GM10266 (cell line): ENCODE data around the gene PCMTD2.

Source experiments
- DNase-seq: peaks from one replicate; pipeline ENCODE4 v3.0.0; 2012; ENCODE audit errors: extremely low spot score
- TF ChIP-seq, protein P1 (sequence below): IDR thresholded peaks from 2 replicates; pipeline ENCODE4 v1.5.1; 2012; ENCODE audit warnings: mild to moderate bottlenecking, low read depth; ENCODE audit not compliant: control insufficient read depth, insufficient read depth; ENCODE audit errors: missing control alignments

PCMTD2 gene

DNA sequence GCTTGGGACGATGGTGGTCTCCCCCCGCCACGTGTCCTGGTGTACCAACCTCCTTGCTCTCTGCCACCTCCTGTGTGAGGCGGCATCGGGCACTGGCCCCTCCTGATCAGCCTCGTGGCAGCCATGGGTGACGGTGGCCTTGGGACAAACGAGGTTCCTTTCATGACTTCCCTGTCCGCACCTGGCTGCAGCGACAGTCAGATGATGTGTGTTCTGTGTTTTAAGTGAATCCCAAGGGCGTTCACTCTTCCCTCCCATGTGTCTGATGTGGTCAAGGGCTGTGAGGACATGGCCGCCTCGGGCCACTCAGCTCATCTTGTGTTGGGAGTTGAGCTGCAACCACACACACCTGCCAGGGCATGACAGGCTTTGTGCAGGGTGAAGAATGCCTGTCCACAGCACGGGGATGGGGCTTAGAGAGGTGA is 30.4 kb upstream of the PCMTD2 start:
- DNase-seq: no peak
- TF ChIP-seq, protein P1, sequence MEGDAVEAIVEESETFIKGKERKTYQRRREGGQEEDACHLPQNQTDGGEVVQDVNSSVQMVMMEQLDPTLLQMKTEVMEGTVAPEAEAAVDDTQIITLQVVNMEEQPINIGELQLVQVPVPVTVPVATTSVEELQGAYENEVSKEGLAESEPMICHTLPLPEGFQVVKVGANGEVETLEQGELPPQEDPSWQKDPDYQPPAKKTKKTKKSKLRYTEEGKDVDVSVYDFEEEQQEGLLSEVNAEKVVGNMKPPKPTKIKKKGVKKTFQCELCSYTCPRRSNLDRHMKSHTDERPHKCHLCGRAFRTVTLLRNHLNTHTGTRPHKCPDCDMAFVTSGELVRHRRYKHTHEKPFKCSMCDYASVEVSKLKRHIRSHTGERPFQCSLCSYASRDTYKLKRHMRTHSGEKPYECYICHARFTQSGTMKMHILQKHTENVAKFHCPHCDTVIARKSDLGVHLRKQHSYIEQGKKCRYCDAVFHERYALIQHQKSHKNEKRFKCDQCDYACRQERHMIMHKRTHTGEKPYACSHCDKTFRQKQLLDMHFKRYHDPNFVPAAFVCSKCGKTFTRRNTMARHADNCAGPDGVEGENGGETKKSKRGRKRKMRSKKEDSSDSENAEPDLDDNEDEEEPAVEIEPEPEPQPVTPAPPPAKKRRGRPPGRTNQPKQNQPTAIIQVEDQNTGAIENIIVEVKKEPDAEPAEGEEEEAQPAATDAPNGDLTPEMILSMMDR: no peak

DNA sequence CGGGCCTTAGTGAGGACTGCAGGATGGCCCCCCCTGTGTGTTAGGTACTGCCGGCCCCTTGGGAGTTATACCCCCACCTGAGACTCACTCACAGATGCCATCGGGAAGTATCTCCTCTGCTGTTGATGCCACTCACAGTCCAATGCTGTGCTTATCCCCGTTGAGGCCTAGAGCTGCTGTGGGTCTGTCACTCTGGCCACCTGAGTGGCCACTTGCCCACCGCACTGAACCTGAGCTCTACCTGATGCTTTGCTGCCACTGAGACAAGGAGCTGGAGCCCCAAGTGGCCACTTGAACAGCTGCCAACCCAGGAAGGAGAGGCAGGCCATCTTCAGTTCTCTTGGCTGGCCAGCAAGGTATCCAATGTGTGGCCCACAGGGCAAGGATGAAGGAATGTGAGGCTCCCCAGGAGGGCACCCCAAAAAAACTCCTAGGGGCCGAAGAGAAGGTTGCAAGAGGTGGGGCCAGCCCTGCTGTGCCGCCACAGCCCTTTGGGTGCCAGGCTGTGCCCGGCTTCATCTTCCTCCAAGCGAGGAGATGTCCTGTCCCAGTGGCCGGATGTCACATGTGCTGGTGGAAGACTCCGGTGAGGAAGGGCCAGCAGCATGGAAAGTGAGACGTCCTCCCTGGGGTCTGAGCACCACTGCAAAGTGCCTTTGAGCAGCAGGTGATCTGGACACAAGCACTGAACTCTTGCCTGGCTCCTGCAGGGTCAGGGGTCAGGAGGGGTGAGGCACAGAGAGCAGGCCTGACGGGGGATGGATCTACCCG is 29.5 kb upstream of the PCMTD2 start:
- TF ChIP-seq, protein P1: no peak
- no peak for DNase-seq

DNA sequence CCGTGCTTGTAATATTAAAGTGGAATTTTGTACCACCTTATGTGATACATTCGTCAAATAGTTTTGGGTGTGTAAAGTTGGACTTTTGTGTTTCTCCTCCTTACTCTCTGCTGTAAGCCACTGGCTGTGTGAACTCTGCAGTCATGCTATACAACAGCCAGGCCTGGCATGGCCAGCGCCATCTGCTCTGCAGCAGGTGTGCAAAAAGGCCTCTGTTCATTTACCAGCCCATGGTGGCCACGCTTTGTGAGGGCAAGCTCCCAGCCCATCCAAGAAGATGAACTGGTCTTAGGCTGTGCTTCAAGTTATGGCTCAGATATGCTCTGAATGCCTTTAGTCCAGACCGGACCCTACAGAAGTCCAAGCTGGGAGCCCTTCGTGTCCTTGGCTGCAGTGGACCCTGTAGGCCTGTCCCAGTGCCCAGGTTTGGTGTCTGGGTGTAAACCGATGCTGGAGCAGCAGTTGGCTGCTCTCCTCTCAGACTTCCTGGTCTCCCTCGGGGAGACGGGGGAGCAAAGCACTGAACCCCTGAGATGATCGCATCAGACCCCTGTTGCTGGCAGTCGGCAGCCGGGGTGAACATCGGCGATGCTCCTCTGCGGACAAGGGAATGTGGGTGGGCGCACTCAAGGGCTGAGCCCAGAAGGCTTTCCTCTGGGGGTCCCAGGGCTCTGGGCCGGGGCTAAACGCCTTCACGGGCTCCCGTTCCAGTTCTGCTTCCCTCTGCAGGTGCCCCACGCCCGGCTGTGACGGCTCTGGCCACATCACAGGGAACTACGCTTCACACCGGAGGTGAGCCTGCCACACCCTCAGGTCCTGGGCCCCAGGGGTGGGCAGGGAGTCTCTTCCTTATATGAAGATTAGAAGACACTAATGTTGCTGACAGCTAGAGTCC is 28.6 kb upstream of the PCMTD2 start:
- TF ChIP-seq, protein P1: no peak

DNA sequence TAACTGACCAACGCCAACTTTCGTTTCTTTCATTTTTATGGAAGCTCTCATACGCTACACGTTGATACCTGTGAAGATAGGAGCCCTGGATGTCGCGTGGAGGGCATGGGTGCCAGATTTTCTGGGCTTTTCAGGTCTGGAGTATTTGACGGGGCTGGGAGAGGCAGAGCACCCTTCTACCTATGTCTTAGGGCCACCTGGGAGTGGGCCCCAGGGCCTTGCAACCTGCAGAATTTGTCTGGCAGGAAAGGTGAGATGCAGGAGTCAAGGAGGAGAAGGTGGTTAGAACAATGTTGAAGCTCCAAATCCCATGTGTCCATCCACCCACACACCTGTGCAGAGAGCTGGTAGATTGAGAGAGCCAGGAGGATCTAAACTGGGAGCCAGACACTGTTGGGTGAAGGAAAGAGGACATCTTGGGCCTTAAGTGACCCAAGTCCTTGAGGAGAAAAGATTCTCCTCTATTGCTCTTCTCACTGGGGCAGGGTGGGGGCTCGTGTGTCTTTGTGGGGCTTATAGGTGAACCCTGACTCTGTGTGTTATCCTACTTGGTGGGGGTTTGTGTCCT is 27.4 kb upstream of the PCMTD2 start:
- TF ChIP-seq, protein P1: no peak
- DNase-seq: no peak

More for the DNA sequence above, 28.6 kb upstream of the PCMTD2 start:
- DNase-seq: no peak

DNA sequence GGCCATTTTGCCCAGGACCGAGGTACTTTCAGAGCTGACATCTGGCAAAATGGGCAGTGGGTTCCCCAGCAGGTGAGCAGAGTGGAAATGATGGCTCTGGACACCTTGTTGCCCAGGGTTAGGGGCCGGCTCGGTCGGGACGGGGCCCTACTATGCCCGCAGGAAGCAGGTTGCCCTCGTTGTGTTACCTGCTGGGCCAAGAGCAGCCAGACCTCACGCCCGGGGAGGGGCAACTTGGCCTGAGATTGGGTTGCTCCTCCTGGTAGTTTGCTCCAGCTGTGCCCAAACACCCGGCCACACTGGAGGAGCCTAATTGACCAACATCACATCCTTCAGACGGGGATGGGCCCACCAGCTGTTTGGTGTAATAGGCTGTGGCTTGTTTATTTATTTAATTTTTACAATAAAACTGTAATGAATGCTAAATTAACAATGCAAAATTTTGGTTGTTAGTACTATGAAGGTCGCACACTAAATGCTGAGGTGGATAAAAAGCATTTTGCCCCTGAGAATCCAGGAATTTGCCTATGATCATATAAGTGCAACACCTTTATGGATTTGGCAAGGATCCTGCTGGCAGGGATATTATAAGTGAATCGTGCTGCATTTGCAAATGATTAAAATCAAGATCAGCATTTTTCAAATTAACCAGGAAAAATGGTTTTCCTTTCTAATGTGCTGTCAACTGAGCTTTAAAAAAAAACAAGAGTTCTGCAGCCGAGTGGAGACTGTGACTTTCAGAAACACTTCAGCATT is 26.6 kb upstream of the PCMTD2 start:
- TF ChIP-seq, protein P1: no peak
- no peak for DNase-seq

DNA sequence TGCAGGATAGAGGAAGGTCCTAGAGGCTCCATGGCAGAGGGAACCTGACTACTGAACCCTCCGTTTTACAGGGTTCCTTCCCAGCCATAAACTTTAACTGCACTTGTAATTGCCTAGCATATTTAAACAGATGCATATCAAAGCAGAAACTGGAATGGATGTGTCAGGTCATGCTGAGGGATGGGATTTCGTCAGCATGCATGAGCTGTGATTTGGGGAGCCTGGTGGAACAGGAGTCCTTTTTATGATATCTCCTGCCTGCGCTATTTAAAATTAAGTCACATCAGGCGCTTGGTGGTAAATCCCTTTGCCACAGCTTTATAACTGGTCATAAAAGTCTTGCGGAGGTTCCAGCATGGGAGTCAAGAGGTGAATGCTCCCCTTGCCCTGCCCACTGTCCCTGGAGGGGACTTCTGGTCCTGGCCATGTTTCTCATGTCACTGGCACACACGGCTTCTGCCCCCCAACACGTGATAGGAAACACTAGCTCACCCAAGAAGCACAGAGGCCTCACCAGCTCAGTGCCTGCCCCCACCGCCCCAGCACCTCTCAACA is 26.0 kb upstream of the PCMTD2 start:
- TF ChIP-seq, protein P1: no peak
- DNase-seq: no peak
